K562 (cell line): ENCODE data around the gene CCDC32.

Source experiments
- ARID2 ChIP-seq: fragments of 450-650 bp; IDR thresholded peaks from 2 replicates; pipeline ENCODE4 v1.6.1; 2017; ENCODE audit warnings: antibody characterized with exemption, mild to moderate bottlenecking
- ATF1 ChIP-seq, 2 experiments: fragments of 450-650 bp in 1 of 2; IDR thresholded peaks; 2 replicates each; pipeline ENCODE4 v1.6.1; 2016; ENCODE audit warnings: missing compliant biosample characterization in 1 of 2, missing genetic modification characterization in 1 of 2
- CTCF ChIP-seq, 3 experiments: IDR thresholded peaks in 2 of 3; conservative IDR thresholded peaks in 1 of 3; 2 replicates each; pipeline ENCODE4 v1.5.1; 2011 to 2012; ENCODE audit warnings: low read length in 3 of 3, mild to moderate bottlenecking in 3 of 3, control low read depth in 2 of 3, improper control_type of control experiment in 1 of 3, inconsistent platforms in 1 of 3, low read depth in 1 of 3, mixed read lengths in 1 of 3, moderate library complexity in 1 of 3; ENCODE audit not compliant: insufficient read depth in 2 of 3
- EGR1 ChIP-seq: fragments of 450-650 bp; conservative IDR thresholded peaks from 2 replicates; pipeline ENCODE4 v1.6.1; 2017; ENCODE audit warnings: mild to moderate bottlenecking
- HDGF ChIP-seq: fragments of 450-650 bp; IDR thresholded peaks from 2 replicates; pipeline ENCODE4 v1.6.1; 2016
- POLR2A ChIP-seq: fragments of 450-650 bp; conservative IDR thresholded peaks from 2 replicates; pipeline ENCODE4 v1.6.1; 2016
- SMC3 ChIP-seq: conservative IDR thresholded peaks from 2 replicates; pipeline ENCODE4 v1.6.1; 2011; ENCODE audit warnings: low read depth, low read length, improper control_type of control experiment; ENCODE audit not compliant: insufficient read depth
- ZBTB17 ChIP-seq: fragments of 450-650 bp; formaldehyde crosslinking; IDR thresholded peaks from 2 replicates; pipeline ENCODE4 v1.4.0; 2020; ENCODE audit warnings: mild to moderate bottlenecking
- ZBTB7A ChIP-seq: IDR thresholded peaks from 2 replicates; pipeline ENCODE4 v1.6.1; 2011; ENCODE audit warnings: low read depth, mild to moderate bottlenecking, low read length, moderate library complexity, borderline replicate concordance; ENCODE audit not compliant: control insufficient read depth
- ZNF277 ChIP-seq: fragments of 250-450 bp; sonication (Bioruptor Pico); IDR thresholded peaks from 2 replicates; pipeline ENCODE4 v1.8.0; 2022; ENCODE audit warnings: inconsistent platforms, mild to moderate bottlenecking, moderate library complexity, borderline replicate concordance
- ZNF644 ChIP-seq: fragments of 200-800 bp; sonication (Bioruptor generic); IDR thresholded peaks from 2 replicates; pipeline ENCODE4 v1.6.1; 2016; ENCODE audit warnings: low read depth, missing genetic modification characterization, missing compliant biosample characterization
- ZNF830 ChIP-seq: fragments of 250-450 bp; sonication (Bioruptor Pico); IDR thresholded peaks from 2 replicates; pipeline ENCODE4 v1.5.0; 2021; ENCODE audit warnings: mild to moderate bottlenecking
- TF ChIP-seq, protein P1 (sequence below): sonication (generic); formaldehyde crosslinking; IDR thresholded peaks from 2 replicates; pipeline ENCODE4 v1.8.0; 2022; ENCODE audit warnings: missing genetic modification reagents, mild to moderate bottlenecking, moderate library complexity, borderline replicate concordance
- TF ChIP-seq, protein P2 (sequence below): sonication (generic); formaldehyde crosslinking; IDR thresholded peaks from 2 replicates; pipeline ENCODE4 v1.8.1; 2023; ENCODE audit warnings: mild to moderate bottlenecking, missing genetic modification reagents

DNA sequence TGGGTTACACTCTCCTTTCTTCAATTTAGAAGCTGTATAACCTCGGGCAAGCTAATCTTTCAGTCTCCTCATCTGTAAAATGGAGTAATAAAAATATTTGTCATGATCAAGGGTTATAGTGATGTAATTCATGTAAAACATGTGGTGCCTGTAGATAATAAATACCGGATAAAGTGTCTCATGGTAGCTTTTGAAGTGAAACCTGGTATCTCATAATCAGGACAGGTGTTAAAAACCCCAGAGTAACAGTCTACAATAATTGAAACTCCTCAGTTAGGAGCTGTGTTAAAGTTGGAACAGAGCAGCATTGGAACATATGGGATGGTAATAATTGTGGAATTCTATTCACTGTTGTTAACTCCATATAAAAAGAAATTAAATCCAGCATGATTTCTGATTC is 28.3 kb upstream of the CCDC32 start:
- TF ChIP-seq ZBTB17 (CRISPR knock-in tag): no peak
- no peak for TF ChIP-seq ZNF830
- TF ChIP-seq ATF1 (CRISPR knock-in tag; IDR thresholded peaks at IDR 0.05): no peak
- TF ChIP-seq ATF1 (tag; IDR thresholded peaks at IDR 0.05): no peak
- TF ChIP-seq EGR1: no peak
- TF ChIP-seq ARID2: no peak
- no peak for TF ChIP-seq SMC3
- TF ChIP-seq CTCF (IDR thresholded peaks at IDR 0.05 in 2 of 3, conservative IDR thresholded peaks at IDR 0.05 in 1 of 3; ENCODE audit: insufficient read depth in 2 of 3, low read depth in 1 of 3, low read length in 3 of 3): no peak
- TF ChIP-seq ZBTB7A: no peak
- TF ChIP-seq, protein P1, sequence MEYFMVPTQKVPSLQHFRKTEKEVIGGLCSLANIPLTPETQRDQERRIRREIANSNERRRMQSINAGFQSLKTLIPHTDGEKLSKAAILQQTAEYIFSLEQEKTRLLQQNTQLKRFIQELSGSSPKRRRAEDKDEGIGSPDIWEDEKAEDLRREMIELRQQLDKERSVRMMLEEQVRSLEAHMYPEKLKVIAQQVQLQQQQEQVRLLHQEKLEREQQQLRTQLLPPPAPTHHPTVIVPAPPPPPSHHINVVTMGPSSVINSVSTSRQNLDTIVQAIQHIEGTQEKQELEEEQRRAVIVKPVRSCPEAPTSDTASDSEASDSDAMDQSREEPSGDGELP (CRISPR knock-in tag): no peak
- TF ChIP-seq POLR2A: no peak
- TF ChIP-seq, protein P2, sequence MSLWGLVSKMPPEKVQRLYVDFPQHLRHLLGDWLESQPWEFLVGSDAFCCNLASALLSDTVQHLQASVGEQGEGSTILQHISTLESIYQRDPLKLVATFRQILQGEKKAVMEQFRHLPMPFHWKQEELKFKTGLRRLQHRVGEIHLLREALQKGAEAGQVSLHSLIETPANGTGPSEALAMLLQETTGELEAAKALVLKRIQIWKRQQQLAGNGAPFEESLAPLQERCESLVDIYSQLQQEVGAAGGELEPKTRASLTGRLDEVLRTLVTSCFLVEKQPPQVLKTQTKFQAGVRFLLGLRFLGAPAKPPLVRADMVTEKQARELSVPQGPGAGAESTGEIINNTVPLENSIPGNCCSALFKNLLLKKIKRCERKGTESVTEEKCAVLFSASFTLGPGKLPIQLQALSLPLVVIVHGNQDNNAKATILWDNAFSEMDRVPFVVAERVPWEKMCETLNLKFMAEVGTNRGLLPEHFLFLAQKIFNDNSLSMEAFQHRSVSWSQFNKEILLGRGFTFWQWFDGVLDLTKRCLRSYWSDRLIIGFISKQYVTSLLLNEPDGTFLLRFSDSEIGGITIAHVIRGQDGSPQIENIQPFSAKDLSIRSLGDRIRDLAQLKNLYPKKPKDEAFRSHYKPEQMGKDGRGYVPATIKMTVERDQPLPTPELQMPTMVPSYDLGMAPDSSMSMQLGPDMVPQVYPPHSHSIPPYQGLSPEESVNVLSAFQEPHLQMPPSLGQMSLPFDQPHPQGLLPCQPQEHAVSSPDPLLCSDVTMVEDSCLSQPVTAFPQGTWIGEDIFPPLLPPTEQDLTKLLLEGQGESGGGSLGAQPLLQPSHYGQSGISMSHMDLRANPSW (CRISPR knock-in tag): no peak
- TF ChIP-seq ZNF644 (tag): no peak
- no peak for TF ChIP-seq ZNF277 (CRISPR knock-in tag)
- TF ChIP-seq HDGF: no peak
